K562 (cell line): ENCODE results near the gene ANKRD33.

Experiments
- ATF7 ChIP-seq: fragments of 450-650 bp; IDR thresholded peaks from 2 replicates; pipeline ENCODE4 v1.7.1; 2014; ENCODE audit warnings: mild to moderate bottlenecking, moderate library complexity
- E2F5 ChIP-seq: sonication (generic); formaldehyde crosslinking; IDR thresholded peaks from 2 replicates; pipeline ENCODE4 v1.8.0; 2022; ENCODE audit warnings: mild to moderate bottlenecking, missing genetic modification reagents
- MTF1 ChIP-seq: fragments of 250-450 bp; sonication (Bioruptor Pico); IDR thresholded peaks from 2 replicates; pipeline ENCODE4 v1.9.0; 2021; ENCODE audit warnings: moderate library complexity, mild to moderate bottlenecking, inconsistent platforms, borderline replicate concordance
- NR2C2 ChIP-seq, 2 experiments: fragments of 200-800 bp in 1 of 2; sonication (Bioruptor generic) in 1 of 2; sonication (generic) in 1 of 2; formaldehyde crosslinking in 1 of 2; IDR thresholded peaks; 2 replicates each; pipeline versions ENCODE4 v1.6.1 to v1.8.0; 2016 to 2022; ENCODE audit warnings: mild to moderate bottlenecking in 1 of 2, missing compliant biosample characterization in 1 of 2, missing genetic modification characterization in 1 of 2, missing genetic modification reagents in 1 of 2
- POLR2A ChIP-seq: fragments of 450-650 bp; conservative IDR thresholded peaks from 2 replicates; pipeline ENCODE4 v1.6.1; 2016
- POLR2G ChIP-seq: fragments of 200-400 bp; formaldehyde crosslinking; IDR thresholded peaks from 2 replicates; pipeline ENCODE4 v1.6.1; 2017; ENCODE audit warnings: low read depth, mild to moderate bottlenecking, antibody characterized with exemption, low read length, moderate library complexity
- TAF1 ChIP-seq: IDR thresholded peaks from 2 replicates; pipeline ENCODE4 v1.6.1; 2011; ENCODE audit warnings: mild to moderate bottlenecking, low read length, moderate library complexity; ENCODE audit not compliant: insufficient read depth, control insufficient read depth, severe bottlenecking; ENCODE audit errors: extremely low read depth
- TCF7L2 ChIP-seq: fragments of 150-350 bp; IDR thresholded peaks from 2 replicates; pipeline ENCODE4 v1.6.1; 2016; ENCODE audit warnings: low read depth, mild to moderate bottlenecking, low read length, moderate library complexity

- TF ChIP-seq MTF1 (CRISPR knock-in tag): no peak
- TF ChIP-seq NR2C2 (CRISPR knock-in tag; IDR thresholded peaks at IDR 0.05): no peak
- no peak for TF ChIP-seq NR2C2 (tag; IDR thresholded peaks at IDR 0.05)
- no peak for TF ChIP-seq POLR2A
- no peak for TF ChIP-seq POLR2G
- no peak for TF ChIP-seq E2F5 (CRISPR knock-in tag)
- no peak for TF ChIP-seq TCF7L2
- no peak for TF ChIP-seq ATF7
- TF ChIP-seq TAF1: no peak
Measured at GRCh38 chr12:51883998-51884675, 3.8 kb upstream of the ANKRD33 start.
